Adrenal gland (tissue), 12 donors: ENCODE results near the gene RFX1. TPM values are rescaled to one million over a fixed set of nuclear protein-coding genes. Genes with fewer than 3 reads are reported as not detected.

Experiments
- DNase-seq, 7 donors: peaks; one replicate each; pipeline ENCODE4 v3.0.0-alpha.2; 2019 to 2020
- H3K27ac ChIP-seq, 5 donors: fragments of 200-600 bp; sonication (generic) in 4 of 5; 1 replicate in 3 of 5; 2 replicates in 2 of 5; pipeline versions ENCODE4 v1.5.1 to v1.8.0; 2016 to 2020; ENCODE audit warnings: mild to moderate bottlenecking in 1 of 5
- H3K27me3 ChIP-seq: fragments of 200-600 bp; 2 replicates; pipeline ENCODE4 v1.8.0; 2021
- H3K36me3 ChIP-seq, 2 donors: fragments of 200-600 bp; replicated peaks in 1 of 2; 1 replicate in 1 of 2; 2 replicates in 1 of 2; pipeline versions ENCODE4 v1.5.1 to v1.8.0; 2018 to 2022
- H3K4me1 ChIP-seq, 2 donors: fragments of 200-600 bp; replicated peaks in 1 of 2; 1 replicate in 1 of 2; 2 replicates in 1 of 2; pipeline versions ENCODE4 v1.5.1 to v1.8.0; 2018 to 2021
- H3K4me3 ChIP-seq, 4 donors: fragments of 200-600 bp; sonication (generic) in 3 of 4; one replicate each; pipeline ENCODE4 v1.5.1; 2016 to 2018
- H3K9me3 ChIP-seq, 3 donors: fragments of 200-600 bp; sonication (generic) in 1 of 3; replicated peaks in 1 of 3; 1 replicate in 2 of 3; 2 replicates in 1 of 3; pipeline versions ENCODE4 v1.5.1 to v1.8.0; 2016 to 2021
- CTCF ChIP-seq, 6 experiments: fragments of 450-650 bp in 4 of 6; fragments of 200-600 bp in 2 of 6; sonication (generic) in 1 of 6; IDR thresholded peaks; 1 replicate in 5 of 6; 2 replicates in 1 of 6; pipeline versions ENCODE4 v1.5.1 to v1.8.0; 2016 to 2021; ENCODE audit warnings: antibody characterized with exemption in 6 of 6, mild to moderate bottlenecking in 2 of 6, moderate library complexity in 1 of 6
- POLR2A ChIP-seq, 2 donors: fragments of 450-650 bp; IDR thresholded peaks; one replicate each; pipeline ENCODE4 v1.6.1; 2017; ENCODE audit warnings: antibody characterized with exemption in 2 of 2, mild to moderate bottlenecking in 2 of 2, moderate library complexity in 1 of 2
- WGBS, 4 donors: extraction: QIAGEN DNeasy Blood & Tissue Kit in 2 of 4; methylation state at CpG; one replicate each; pipeline versions ENCODE4 v1.1.5 to v1.1.7; 2013 to 2017; 5-methylcytosine and 5-hydroxymethylcytosine counted together
- intact Hi-C, 2 donors: fragments of 100-400 bp; cut with DNase I; formaldehyde crosslinking; loops; one replicate each; pipeline versions ENCODE4 v1.14.1 to v1.15.0; 2022 to 2023
- polyA plus RNA-seq, 3 donors: library from polyadenylated mRNA; stranded (reverse); fragments of 200-250 nt in 2 of 3; fragments of 350-450 nt in 1 of 3; fragmentation: Illumina TruSeq in 1 of 3; extraction: RNeasy Lipid Tissue Mini Kit (QIAGEN cat#74804) in 1 of 3; gene quantifications; one replicate each; pipeline ENCODE4 v1.2.3, GENCODE V29; 2013 to 2014
- total RNA-seq, 9 donors: library from RNA; depleted of rRNA in 4 of 9; stranded (reverse); fragments of >200 nt in 4 of 9; fragments of 120-200 nt in 1 of 9; fragmentation: NEBNext Ultra II Directional in 1 of 9; extraction: Animal tissue kit (Norgen Biotek cat#: 25700) in 1 of 9; gene quantifications; one replicate each; pipeline versions ENCODE4 v1.1.0 to v1.2.4, GENCODE V29; 2013 to 2023
- donor health status: healthy with polysubstance abuse.
- donor health status: Bipolar disorder and iron deficiency.
- donor health status: DM: yes; HTN: yes; CAD: no.
- donor health status: DM: no; HTN: no; CAD: no.
- donor health status: DM: no; HTN: no; CAD: no.
- donor health status: DM: yes; HTN: yes; CAD: no.

Gene RFX1
- total and polyA plus RNA-seq, 12 donors = 1.4 to 21.4 (median 7.0) TPM

GRCh38 chr19:14004619-14005348, 1.3 kb downstream of the RFX1 start:
- Histone ChIP-seq H3K36me3 (no peaks in the 10 kb centered on the region), H3K27ac (peak overlapping the region; percentile 12 to 97 (median 95)), H3K4me1 (peaks cover 15 to 24% of the 10 kb centered on the region in 2 donors), H3K4me3 (peak overlapping the region in 1 of 4 donors; percentile 78), H3K27me3 (no peaks in the 10 kb centered on the region), H3K9me3 (no peaks in the 10 kb centered on the region)
- WGBS, 4 donors = 13 to 18% (median 15%) methylated on average over 13 to 14 of the region's 14 CpGs
- peak; percentile 74 to 88 (median 83) for DNase-seq
- intact Hi-C loops = no loop called here
- TF ChIP-seq CTCF (IDR thresholded peaks at IDR 0.05) = no peak
- TF ChIP-seq POLR2A (IDR thresholded peaks at IDR 0.05) = peak in 1 of 2 donors; percentile 19

DNA sequence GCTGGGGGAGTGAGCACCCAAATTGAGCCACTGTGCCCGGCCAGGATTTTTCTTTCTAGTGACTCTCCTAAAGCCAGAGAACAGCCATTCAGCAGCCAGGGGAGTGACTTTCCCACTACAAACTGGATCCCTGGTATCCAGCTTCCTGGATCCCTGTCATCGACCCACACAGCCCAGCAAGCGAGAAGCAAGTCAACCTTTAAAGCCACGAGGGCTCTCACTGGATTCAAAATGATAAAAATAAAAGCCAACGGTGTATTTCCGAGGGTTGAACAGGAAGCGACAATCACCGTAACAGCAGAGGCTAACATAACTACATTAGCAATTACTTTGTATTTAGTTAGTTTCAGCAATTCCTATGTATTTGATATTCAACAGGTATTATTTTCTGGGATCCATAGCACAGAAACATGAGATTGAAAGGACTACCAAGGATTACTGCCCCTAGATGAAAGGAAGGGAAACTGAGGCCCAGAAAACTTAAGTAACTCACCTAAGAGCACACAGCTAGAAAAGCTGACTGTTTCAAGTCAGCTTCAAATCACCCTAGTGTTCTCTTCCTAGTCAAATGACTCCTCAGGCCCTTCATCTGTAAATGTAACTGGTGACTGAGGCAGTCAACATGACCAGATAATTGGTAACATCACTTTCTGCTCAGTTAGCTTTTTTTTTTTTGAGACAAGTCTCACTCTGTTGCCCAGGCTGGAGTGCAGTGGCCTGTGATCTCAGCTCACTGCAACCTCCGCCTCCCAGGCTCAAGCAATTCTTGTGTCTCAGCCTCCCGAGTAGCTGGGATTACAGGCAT, 2.7 kb downstream of the RFX1 start:
- peaks cover 0 to 7% (median 0%) of the 10 kb centered on the region in 3 donors for H3K9me3 ChIP-seq
- 57 to 64% (median 59%) methylated on average over 8 to 10 of the region's 10 CpGs for WGBS, 4 donors
- no peak for TF ChIP-seq POLR2A (IDR thresholded peaks at IDR 0.05)
- no peak for TF ChIP-seq CTCF (IDR thresholded peaks at IDR 0.05)
- no peaks in the 10 kb centered on the region for H3K27me3 ChIP-seq
- H3K36me3 ChIP-seq = no peaks in the 10 kb centered on the region
- H3K27ac ChIP-seq = peak overlapping the region; percentile 12 to 97 (median 93)
- no peak for DNase-seq
- no peak overlapping the region for H3K4me3 ChIP-seq
- intact Hi-C loops = no loop called here
- peaks cover 15 to 24% of the 10 kb centered on the region in 2 donors for H3K4me1 ChIP-seq

DNA sequence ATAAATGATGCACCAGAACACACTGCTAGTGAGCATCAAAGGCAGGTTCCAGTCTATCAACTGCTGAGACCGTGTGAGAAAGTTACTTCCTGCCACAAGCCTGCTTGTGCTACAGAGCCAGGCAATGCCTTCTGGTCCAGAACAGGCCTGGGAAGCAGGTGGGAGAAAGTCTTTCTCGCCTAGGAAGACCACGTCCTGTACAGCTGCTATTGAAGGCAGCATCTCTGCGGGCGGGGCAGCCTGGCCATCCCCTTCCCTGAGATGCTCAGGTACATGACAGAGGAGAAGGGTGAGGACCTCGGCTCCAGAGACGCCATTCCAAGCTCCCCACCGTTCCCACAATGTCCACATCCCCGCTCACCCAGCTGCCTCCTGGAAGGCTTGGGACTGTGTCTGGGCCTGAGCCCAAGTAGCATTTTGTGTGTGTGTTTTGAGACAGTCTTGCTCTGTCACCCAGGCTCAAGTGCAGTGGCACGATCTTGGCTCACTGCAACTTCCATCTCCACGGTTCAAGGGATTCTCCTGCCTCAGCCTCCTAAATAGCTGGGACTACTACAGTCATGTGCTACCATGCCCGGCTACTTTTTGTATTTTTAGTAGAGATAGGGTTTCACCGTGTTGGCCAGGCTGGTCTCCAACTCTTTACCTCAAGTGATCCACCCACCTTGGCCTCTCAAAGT, 3.4 kb downstream of the RFX1 start:
- H3K27me3 ChIP-seq = no peaks in the 10 kb centered on the region
- peak overlapping the region in 3 of 5 donors; percentile 18 to 97 (median 97) for H3K27ac ChIP-seq
- no peaks in the 10 kb centered on the region for H3K36me3 ChIP-seq
- 65 to 78% (median 73%) methylated on average over 6 to 13 of the region's 13 CpGs for WGBS, 4 donors
- peaks cover 15 to 24% of the 10 kb centered on the region in 2 donors for H3K4me1 ChIP-seq
- intact Hi-C loops = no loop called here
- no peak overlapping the region for H3K4me3 ChIP-seq
- H3K9me3 ChIP-seq = peaks cover 0 to 7% (median 0%) of the 10 kb centered on the region in 3 donors
- TF ChIP-seq POLR2A (IDR thresholded peaks at IDR 0.05) (no peak), CTCF (IDR thresholded peaks at IDR 0.05) (no peak)
- DNase-seq = no peak
